Chondrocyte (in vitro differentiated cells): ENCODE results near the gene LRRC4B. TPM values are rescaled to one million over a fixed set of nuclear protein-coding genes. Genes with fewer than 3 reads are reported as not detected.
"Not testable (repeated sequence)": the region's sequence is repeated elsewhere in the genome, so short reads cannot be mapped to it uniquely, and the experiment has no call there.

Source experiments
- DNase-seq: peaks from one replicate; pipeline ENCODE4 v3.0.0; 2021; ENCODE audit warnings: mixed read lengths, low spot score
- H3K27ac Mint-ChIP-seq: one replicate; pipeline ENCODE4 v1.8.0; 2021; ENCODE audit warnings: mild to moderate bottlenecking, moderate library complexity, mixed read lengths; ENCODE audit not compliant: unreplicated experiment
- H3K27me3 Mint-ChIP-seq: 2 replicates; pipeline ENCODE4 v1.8.0; 2021; ENCODE audit warnings: low read depth, mixed read lengths
- H3K36me3 Mint-ChIP-seq: 2 replicates; pipeline ENCODE4 v1.8.0; 2021; ENCODE audit warnings: low read depth, mixed read lengths
- H3K4me1 Mint-ChIP-seq: 2 replicates; pipeline ENCODE4 v1.8.0; 2021; ENCODE audit warnings: low read depth, mild to moderate bottlenecking, mixed read lengths
- H3K4me3 Mint-ChIP-seq: one replicate; pipeline ENCODE4 v1.8.0; 2021; ENCODE audit warnings: mild to moderate bottlenecking, moderate library complexity, mixed read lengths; ENCODE audit not compliant: unreplicated experiment
- H3K9me3 Mint-ChIP-seq: 2 replicates; pipeline ENCODE4 v1.8.0; 2021; ENCODE audit warnings: low read depth, mixed read lengths
- CTCF ChIP-seq: fragments of 200-600 bp; sonication (generic); IDR thresholded peaks from 2 replicates; pipeline ENCODE4 v1.5.0; 2021; ENCODE audit warnings: antibody characterized with exemption, mild to moderate bottlenecking, moderate library complexity
- total RNA-seq: library from RNA; stranded (reverse); gene quantifications from 3 replicates; pipeline ENCODE4 v1.2.1, GENCODE V29; 2021

The LRRC4B gene
- total RNA-seq, 1 donor from 2014 or later = 0.52 TPM

DNA sequence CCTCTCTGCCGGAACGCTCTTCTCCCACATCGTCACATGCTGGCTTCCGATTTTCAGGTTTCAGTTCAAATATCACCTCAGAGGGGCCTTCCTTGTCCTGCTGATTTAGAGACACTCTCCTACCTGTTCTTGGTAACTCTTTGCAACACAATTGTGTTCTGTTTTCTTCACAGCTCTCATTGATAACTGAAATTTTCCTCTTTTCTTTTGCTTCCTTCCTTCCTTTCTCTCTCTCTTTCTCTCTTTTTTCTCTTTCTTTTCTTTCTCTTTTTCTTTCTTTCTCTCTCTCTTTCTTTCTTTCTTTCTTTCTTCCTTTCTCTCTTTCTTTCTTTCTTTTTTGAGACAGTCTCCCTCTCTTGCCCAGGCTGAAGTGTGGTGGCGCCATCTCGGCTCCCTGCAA lies 12.0 kb upstream of the LRRC4B start:
- H3K36me3 Mint-ChIP-seq = no peaks in the 10 kb centered on the region
- H3K27me3 Mint-ChIP-seq = peaks cover 9% of the 10 kb centered on the region
- no peak for DNase-seq
- H3K4me1 Mint-ChIP-seq = peaks cover 4% of the 10 kb centered on the region
- H3K9me3 Mint-ChIP-seq = no peaks in the 10 kb centered on the region
- H3K4me3 Mint-ChIP-seq = no peak overlapping the region
- TF ChIP-seq CTCF = no peak
- no peak overlapping the region for H3K27ac Mint-ChIP-seq

DNA sequence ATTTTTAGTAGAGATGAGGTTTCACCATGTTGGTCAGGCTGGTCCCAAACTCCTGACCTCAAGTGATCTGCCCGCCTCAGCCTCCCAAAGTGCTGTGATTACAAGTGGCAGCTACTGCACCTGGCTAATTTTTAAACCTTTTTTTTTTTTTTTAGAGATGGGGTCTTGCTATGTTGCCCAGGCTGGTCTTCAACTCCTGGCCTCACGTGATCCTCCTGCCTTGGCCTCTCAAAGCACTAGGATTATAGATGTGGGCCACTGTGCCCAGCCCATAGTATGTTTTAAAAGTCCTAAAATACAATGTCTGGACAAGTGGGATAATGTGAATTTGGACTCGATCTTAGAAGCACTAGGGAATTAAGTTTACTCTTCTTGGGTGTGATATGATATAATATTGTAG lies 8.5 kb upstream of the LRRC4B start:
- H3K27me3 Mint-ChIP-seq, H3K4me3 Mint-ChIP-seq: not testable (repeated sequence)

DNA sequence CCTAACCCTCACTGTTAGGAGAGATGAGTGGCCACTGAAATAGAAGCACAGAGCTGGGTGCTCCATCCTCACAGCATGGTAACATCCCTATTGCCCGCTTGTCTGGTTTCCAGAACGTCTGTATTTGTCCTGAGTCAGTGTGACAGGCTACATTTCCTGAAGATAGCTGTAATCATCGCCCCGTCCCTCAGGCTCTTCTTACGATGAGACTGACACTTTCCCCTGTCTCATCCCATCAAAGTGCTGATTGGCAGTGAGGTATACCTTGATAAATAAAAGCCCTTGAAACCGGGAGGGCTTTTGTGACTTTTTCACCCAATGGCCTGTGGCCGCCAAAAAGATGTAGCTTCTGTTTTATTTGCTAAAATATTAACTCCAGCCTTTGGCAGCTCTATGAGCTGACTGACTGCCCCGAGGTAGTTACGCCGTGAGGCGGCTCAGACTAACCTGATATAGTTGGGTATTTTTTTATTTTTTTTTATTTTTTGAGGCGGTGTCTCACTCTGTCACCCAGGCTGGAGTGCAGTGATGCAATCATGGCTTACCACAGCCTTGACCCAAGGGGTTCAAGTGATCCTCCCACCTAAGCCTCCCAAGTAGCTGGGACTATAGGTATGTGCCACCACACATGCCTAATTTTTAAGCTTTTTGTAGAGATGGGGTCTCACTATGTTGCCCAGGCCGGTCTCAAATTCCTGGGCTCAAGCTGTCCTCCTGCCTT lies 5.7 kb upstream of the LRRC4B start:
- Mint-ChIP-seq H3K36me3 (no peaks in the 10 kb centered on the region), H3K4me3 (no peak overlapping the region), H3K4me1 (no peaks in the 10 kb centered on the region), H3K27me3 (peaks cover 21% of the 10 kb centered on the region), H3K27ac (no peak overlapping the region), H3K9me3 (no peaks in the 10 kb centered on the region)
- peak; percentile 25 for DNase-seq
- no peak for TF ChIP-seq CTCF

More for the DNA sequence above, 8.5 kb upstream of the LRRC4B start:
- H3K4me1 Mint-ChIP-seq, DNase-seq, H3K9me3 Mint-ChIP-seq, H3K27ac Mint-ChIP-seq, H3K36me3 Mint-ChIP-seq: not testable (repeated sequence)

GRCh38 chr19:50570997-50571396 lies 2.8 kb upstream of the LRRC4B start:
- no peak for TF ChIP-seq CTCF
- Mint-ChIP-seq H3K4me1 (no peaks in the 10 kb centered on the region), H3K4me3 (no peak overlapping the region), H3K9me3 (no peaks in the 10 kb centered on the region), H3K36me3 (no peaks in the 10 kb centered on the region), H3K27me3 (peaks cover 26% of the 10 kb centered on the region), H3K27ac (no peak overlapping the region)
- peak; percentile 52 for DNase-seq

- H3K27ac Mint-ChIP-seq = no peak overlapping the region
- peak; percentile 79 for DNase-seq
- no peaks in the 10 kb centered on the region for H3K9me3 Mint-ChIP-seq
- H3K36me3 Mint-ChIP-seq = no peaks in the 10 kb centered on the region
- peaks cover 35% of the 10 kb centered on the region for H3K27me3 Mint-ChIP-seq
- TF ChIP-seq CTCF = no peak
- H3K4me3 Mint-ChIP-seq = no peak overlapping the region
- no peaks in the 10 kb centered on the region for H3K4me1 Mint-ChIP-seq
Observed at GRCh38 chr19:50569938-50570540, 1.8 kb upstream of the LRRC4B start.
